SU-DHL-6 (cell line): Measurements from ENCODE around the gene BMPR1B.

Source experiments
- H2AFZ ChIP-seq: fragments of 200-600 bp; sonication (generic); 2 replicates; pipeline ENCODE4 v1.6.1; 2014; ENCODE audit warnings: low read depth, mild to moderate bottlenecking, moderate library complexity, mixed read lengths, antibody characterized with exemption, low read length; ENCODE audit not compliant: severe bottlenecking
- H3F3A ChIP-seq: fragments of 200-600 bp; shearing (Covaris generic); 2 replicates; pipeline ENCODE4 v1.6.0; 2016; ENCODE audit warnings: antibody characterized with exemption, mild to moderate bottlenecking; ENCODE audit not compliant: insufficient read depth
- H3K27ac ChIP-seq: fragments of 200-600 bp; sonication (generic); 2 replicates; pipeline ENCODE4 v1.5.1; 2016; ENCODE audit warnings: low read depth, mild to moderate bottlenecking, low read length, moderate library complexity, mixed read lengths
- H3K27me3 ChIP-seq: fragments of 200-600 bp; sonication (generic), shearing (Covaris generic); 2 replicates; pipeline ENCODE4 v1.6.0; 2014; ENCODE audit warnings: mild to moderate bottlenecking, low read length
- H3K36me3 ChIP-seq: fragments of 200-600 bp; sonication (generic); 2 replicates; pipeline ENCODE4 v1.6.1; 2014; ENCODE audit warnings: mild to moderate bottlenecking, low read length, mixed read lengths
- H3K4me2 ChIP-seq: fragments of 300-600, 200-600 bp; shearing (Covaris generic), sonication (generic); 2 replicates; pipeline ENCODE4 v1.6.0; 2014; ENCODE audit warnings: low read length, low read depth, mild to moderate bottlenecking; ENCODE audit not compliant: poor library complexity, severe bottlenecking
- H3K4me3 ChIP-seq: fragments of 200-600 bp; sonication (generic); 2 replicates; pipeline ENCODE4 v1.5.1; 2014; ENCODE audit warnings: antibody characterized with exemption, low read length, mild to moderate bottlenecking, mixed read lengths; ENCODE audit not compliant: insufficient read depth, poor library complexity, severe bottlenecking
- H3K79me2 ChIP-seq: fragments of 200-600 bp; sonication (generic); 2 replicates; pipeline ENCODE4 v1.6.1; 2014; ENCODE audit warnings: mild to moderate bottlenecking, low read length, moderate library complexity; ENCODE audit not compliant: insufficient read depth
- H3K9ac ChIP-seq: fragments of 200-600 bp; sonication (generic); 2 replicates; pipeline ENCODE4 v1.7.0; 2014; ENCODE audit warnings: mild to moderate bottlenecking, low read length
- H3K9me2 ChIP-seq: fragments of 200-600 bp; sonication (generic); replicated peaks from 2 replicates; pipeline ENCODE4 v1.6.1; 2014; ENCODE audit warnings: low read length; ENCODE audit not compliant: insufficient read depth
- H3K9me3 ChIP-seq: fragments of 200-600 bp; sonication (generic); 2 replicates; pipeline ENCODE4 v1.6.1; 2014; ENCODE audit warnings: low read length, mixed read lengths; ENCODE audit not compliant: insufficient read depth
- H4K20me1 ChIP-seq: fragments of 200-600 bp; sonication (generic); 2 replicates; pipeline ENCODE4 v1.6.1; 2014; ENCODE audit warnings: low read depth, mild to moderate bottlenecking, antibody characterized with exemption, low read length, moderate library complexity, mixed read lengths
- EZH2phosphoT487 ChIP-seq: fragments of 200-600 bp; sonication (generic), shearing (Covaris generic); conservative IDR thresholded peaks from 2 replicates; pipeline ENCODE4 v1.6.1; 2018; ENCODE audit warnings: mild to moderate bottlenecking, antibody characterized with exemption, low read length, moderate library complexity, mixed read lengths
- TF ChIP-seq, protein P1 (sequence below): fragments of 200-600 bp; sonication (generic); IDR thresholded peaks from one replicate; pipeline ENCODE4 v1.5.1; 2017; ENCODE audit warnings: antibody characterized with exemption, mild to moderate bottlenecking, low read length, moderate library complexity; ENCODE audit not compliant: insufficient read depth, poor library complexity, severe bottlenecking

BMPR1B gene

DNA sequence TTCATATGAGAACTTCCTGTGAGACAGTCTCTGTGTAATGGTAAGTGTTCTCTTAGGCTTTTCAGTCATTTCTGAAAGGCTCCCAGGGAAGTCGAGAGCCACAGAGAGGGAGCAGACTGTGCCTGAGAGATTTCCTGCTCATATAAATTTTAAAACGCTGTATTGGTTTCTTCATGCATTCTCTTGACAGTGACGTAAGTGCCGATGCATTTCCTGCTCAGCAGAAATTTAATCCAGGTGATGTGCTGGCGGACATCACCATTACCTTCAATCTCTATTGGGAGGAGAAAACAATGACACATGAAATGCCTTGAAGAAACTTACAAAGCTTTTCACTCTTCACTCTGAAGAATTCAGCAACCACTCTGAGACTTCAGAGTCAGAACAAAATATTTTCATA is 383.6 kb downstream of the BMPR1B start:
- Histone ChIP-seq H3K4me3 (no peak overlapping the region), H3K9me3 (no peaks in the 10 kb centered on the region), H3K9me2 (no peaks in the 10 kb centered on the region), H2AFZ (no peak overlapping the region), H3K79me2 (no peaks in the 10 kb centered on the region), H3K27ac (no peak overlapping the region), H3F3A (no peaks in the 10 kb centered on the region), H3K9ac (no peak overlapping the region), H3K36me3 (no peaks in the 10 kb centered on the region), H3K4me2 (no peak overlapping the region), H3K27me3 (no peaks in the 10 kb centered on the region), H4K20me1 (no peaks in the 10 kb centered on the region)
- TF ChIP-seq, protein P1, sequence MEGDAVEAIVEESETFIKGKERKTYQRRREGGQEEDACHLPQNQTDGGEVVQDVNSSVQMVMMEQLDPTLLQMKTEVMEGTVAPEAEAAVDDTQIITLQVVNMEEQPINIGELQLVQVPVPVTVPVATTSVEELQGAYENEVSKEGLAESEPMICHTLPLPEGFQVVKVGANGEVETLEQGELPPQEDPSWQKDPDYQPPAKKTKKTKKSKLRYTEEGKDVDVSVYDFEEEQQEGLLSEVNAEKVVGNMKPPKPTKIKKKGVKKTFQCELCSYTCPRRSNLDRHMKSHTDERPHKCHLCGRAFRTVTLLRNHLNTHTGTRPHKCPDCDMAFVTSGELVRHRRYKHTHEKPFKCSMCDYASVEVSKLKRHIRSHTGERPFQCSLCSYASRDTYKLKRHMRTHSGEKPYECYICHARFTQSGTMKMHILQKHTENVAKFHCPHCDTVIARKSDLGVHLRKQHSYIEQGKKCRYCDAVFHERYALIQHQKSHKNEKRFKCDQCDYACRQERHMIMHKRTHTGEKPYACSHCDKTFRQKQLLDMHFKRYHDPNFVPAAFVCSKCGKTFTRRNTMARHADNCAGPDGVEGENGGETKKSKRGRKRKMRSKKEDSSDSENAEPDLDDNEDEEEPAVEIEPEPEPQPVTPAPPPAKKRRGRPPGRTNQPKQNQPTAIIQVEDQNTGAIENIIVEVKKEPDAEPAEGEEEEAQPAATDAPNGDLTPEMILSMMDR, result no peak
- TF ChIP-seq EZH2phosphoT487, result no peak

DNA sequence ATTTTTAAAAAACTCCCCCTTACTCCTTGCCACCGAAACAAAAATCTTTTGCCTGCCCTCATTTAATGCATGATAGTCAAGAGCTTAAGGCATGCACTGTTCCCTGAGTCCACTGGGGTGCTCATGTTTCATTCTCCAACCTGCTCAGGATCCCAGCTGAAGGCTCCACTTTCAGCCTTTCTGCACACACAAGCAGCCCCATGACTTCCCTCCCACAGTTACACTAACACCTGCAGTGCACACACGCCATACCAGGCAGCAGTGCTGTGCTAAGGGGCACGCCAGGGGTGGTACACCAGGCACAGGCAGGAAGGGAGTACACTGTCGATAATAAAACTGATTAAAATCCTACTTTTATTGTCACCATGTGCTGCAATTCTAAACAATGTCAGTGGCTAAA is 385.2 kb downstream of the BMPR1B start:
- Histone ChIP-seq H3K4me3 (no peak overlapping the region), H3F3A (no peaks in the 10 kb centered on the region), H3K4me2 (no peak overlapping the region), H3K9me3 (no peaks in the 10 kb centered on the region), H3K27me3 (no peaks in the 10 kb centered on the region), H4K20me1 (no peaks in the 10 kb centered on the region), H3K9me2 (no peaks in the 10 kb centered on the region), H3K79me2 (no peaks in the 10 kb centered on the region), H3K36me3 (no peaks in the 10 kb centered on the region), H3K27ac (no peak overlapping the region), H3K9ac (no peak overlapping the region), H2AFZ (no peak overlapping the region)
- TF ChIP-seq, protein P1, result no peak
- no peak for TF ChIP-seq EZH2phosphoT487

DNA sequence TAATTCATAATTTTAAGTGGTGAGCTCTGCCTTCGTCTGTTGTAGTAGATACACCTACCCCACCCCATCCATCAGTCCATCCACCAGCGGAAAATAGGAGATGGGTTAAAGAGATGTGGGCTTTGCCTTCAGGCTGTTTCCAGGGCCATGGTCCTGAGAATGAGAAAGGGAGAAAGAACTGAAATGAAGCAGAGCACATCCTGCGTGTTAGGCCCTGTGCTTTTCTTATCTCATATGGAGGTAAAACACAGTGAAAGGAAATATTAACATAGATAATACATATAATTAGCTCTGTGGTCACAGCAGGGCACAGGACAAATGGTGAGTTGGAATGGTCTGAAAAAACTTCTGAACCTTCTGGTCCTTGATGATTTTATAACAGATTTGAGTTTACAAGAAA is 393.5 kb downstream of the BMPR1B start:
- Histone ChIP-seq H3K9me2 (no peaks in the 10 kb centered on the region), H3K79me2 (no peaks in the 10 kb centered on the region), H2AFZ (no peak overlapping the region), H3F3A (no peaks in the 10 kb centered on the region), H3K27ac (no peak overlapping the region), H3K4me3 (no peak overlapping the region), H3K36me3 (no peaks in the 10 kb centered on the region), H4K20me1 (no peaks in the 10 kb centered on the region), H3K9ac (no peak overlapping the region), H3K9me3 (no peaks in the 10 kb centered on the region), H3K27me3 (no peaks in the 10 kb centered on the region), H3K4me2 (no peak overlapping the region)
- TF ChIP-seq EZH2phosphoT487, result no peak
- TF ChIP-seq, protein P1, result no peak
